Measurements from ENCODE around the gene FBXO42.

- TF ChIP-seq CTCF (IDR thresholded peaks at IDR 0.05) (no peak), POLR2A (IDR thresholded peaks at IDR 0.05) (no peak), POLR2AphosphoS5 (IDR thresholded peaks at IDR 0.05) (no peak)
These were observed 28.6 kb upstream of the FBXO42 start for GRCh38 chr1:16380868-16381267.

Measured in breast epithelium (tissue), 3 donors.